ENCODE data around the gene LAMTOR2. TPM values are rescaled to one million over a fixed set of nuclear protein-coding genes. Genes with fewer than 3 reads are reported as not detected.

The LAMTOR2 gene
- total and polyA plus RNA-seq, 9 of the 15 experiments (the other 6 are each of a cell fraction or from before 2014, with no cell fraction given), result 39.0 to 161 (median 74.6) TPM

GRCh38 chr1:156020293-156021092 is 34.1 kb upstream of the LAMTOR2 start, which contains the start of gene SSR2 (continued):
- TF ChIP-seq ZNF311 (CRISPR knock-in tag; IDR thresholded peaks at IDR 0.05), result no peak
- TF ChIP-seq POU5F1 (IDR thresholded peaks at IDR 0.05; ENCODE audit: borderline replicate concordance, low read depth, low read length, partially characterized antibody), result peak; percentile 68
- no peak for TF ChIP-seq NFE2L1 (tag; IDR thresholded peaks at IDR 0.05; ENCODE audit: borderline replicate concordance, low read depth)
- TF ChIP-seq CUX1 (CRISPR knock-in tag; IDR thresholded peaks at IDR 0.05), result no peak
- no peak for TF ChIP-seq HBP1 (CRISPR knock-in tag; IDR thresholded peaks at IDR 0.05)
- TF ChIP-seq XRCC5 (IDR thresholded peaks at IDR 0.05; ENCODE audit: low read depth, low read length), result no peak
- TF ChIP-seq ZBTB49 (CRISPR knock-in tag; IDR thresholded peaks at IDR 0.05; ENCODE audit: borderline replicate concordance), result no peak
- TF ChIP-seq ARNT (IDR thresholded peaks at IDR 0.05), result no peak
- no peak for TF ChIP-seq MCM5 (IDR thresholded peaks at IDR 0.05; ENCODE audit: low read depth)
- no peak for TF ChIP-seq MXI1 (IDR thresholded peaks at IDR 0.05; ENCODE audit: low read depth, low read length)
- no peak for TF ChIP-seq GTF2A2 (tag; IDR thresholded peaks at IDR 0.05)
- no peak for TF ChIP-seq ZNF586 (CRISPR knock-in tag; conservative IDR thresholded peaks at IDR 0.05)
- TF ChIP-seq ZFP91 (CRISPR knock-in tag; IDR thresholded peaks at IDR 0.05), result no peak
- TF ChIP-seq GABPB1 (CRISPR knock-in tag; IDR thresholded peaks at IDR 0.05), result peak; percentile 97
- TF ChIP-seq HNRNPL (IDR thresholded peaks at IDR 0.05; ENCODE audit: low read depth, low read length), result no peak
